ENCODE data around the gene KAZN.

Gene KAZN

GRCh38 chr1:14937288-14937949, 338.9 kb downstream of the KAZN start:
- DNase-seq = no peak

GRCh38 chr1:14939527-14940284, 341.2 kb downstream of the KAZN start:
- peak; percentile 47 for DNase-seq
- in situ Hi-C loops (cut with HindIII; ENCODE audit: low pct_ligation_motif_present, low pct_unique_long_range_greater_than_20kb, low sequenced_read_pairs) = no loop called here

More at GRCh38 chr1:14937288-14937949, 338.9 kb downstream of the KAZN start:
- in situ Hi-C loops (cut with HindIII; ENCODE audit: low pct_ligation_motif_present, low pct_unique_long_range_greater_than_20kb, low sequenced_read_pairs) = no loop called here

GRCh38 chr1:14940285-14940870, 341.9 kb downstream of the KAZN start:
- no peak for DNase-seq
- in situ Hi-C loops (cut with HindIII; ENCODE audit: low pct_ligation_motif_present, low pct_unique_long_range_greater_than_20kb, low sequenced_read_pairs) = no loop called here

- in situ Hi-C loops (cut with HindIII; ENCODE audit: low pct_ligation_motif_present, low pct_unique_long_range_greater_than_20kb, low sequenced_read_pairs) = no loop called here
- no peak for DNase-seq
Measured at GRCh38 chr1:14941864-14942263, 343.4 kb downstream of the KAZN start.

- DNase-seq = no peak
- in situ Hi-C loops (cut with HindIII; ENCODE audit: low pct_ligation_motif_present, low pct_unique_long_range_greater_than_20kb, low sequenced_read_pairs) = no loop called here
Measured at GRCh38 chr1:14944471-14944985, 346.0 kb downstream of the KAZN start.

GRCh38 chr1:14945132-14946010, 346.9 kb downstream of the KAZN start:
- in situ Hi-C loops (cut with HindIII; ENCODE audit: low pct_ligation_motif_present, low pct_unique_long_range_greater_than_20kb, low sequenced_read_pairs) = no loop called here
- peak; percentile 29 for DNase-seq

- DNase-seq = no peak
- in situ Hi-C loops (cut with HindIII; ENCODE audit: low pct_ligation_motif_present, low pct_unique_long_range_greater_than_20kb, low sequenced_read_pairs) = no loop called here
Measured at GRCh38 chr1:14946011-14946359, 347.5 kb downstream of the KAZN start.

- in situ Hi-C loops (cut with HindIII; ENCODE audit: low pct_ligation_motif_present, low pct_unique_long_range_greater_than_20kb, low sequenced_read_pairs) = no loop called here
Measured at GRCh38 chr1:14946684-14947238, 348.3 kb downstream of the KAZN start.

GRCh38 chr1:14947421-14947820, 348.9 kb downstream of the KAZN start:
- DNase-seq = no peak
- in situ Hi-C loops (cut with HindIII; ENCODE audit: low pct_ligation_motif_present, low pct_unique_long_range_greater_than_20kb, low sequenced_read_pairs) = no loop called here

More at GRCh38 chr1:14946684-14947238, 348.3 kb downstream of the KAZN start:
- peak; percentile 15 for DNase-seq

GRCh38 chr1:14948112-14948652, 349.7 kb downstream of the KAZN start:
- DNase-seq = no peak
- in situ Hi-C loops (cut with HindIII; ENCODE audit: low pct_ligation_motif_present, low pct_unique_long_range_greater_than_20kb, low sequenced_read_pairs) = no loop called here

GRCh38 chr1:14949270-14949835, 350.9 kb downstream of the KAZN start:
- DNase-seq = no peak
- in situ Hi-C loops (cut with HindIII; ENCODE audit: low pct_ligation_motif_present, low pct_unique_long_range_greater_than_20kb, low sequenced_read_pairs) = no loop called here

- in situ Hi-C loops (cut with HindIII; ENCODE audit: low pct_ligation_motif_present, low pct_unique_long_range_greater_than_20kb, low sequenced_read_pairs) = no loop called here
- DNase-seq = peak; percentile 23
Measured at GRCh38 chr1:14949836-14950713, 351.6 kb downstream of the KAZN start.

GRCh38 chr1:14951766-14952165, 353.3 kb downstream of the KAZN start:
- DNase-seq = no peak
- in situ Hi-C loops (cut with HindIII; ENCODE audit: low pct_ligation_motif_present, low pct_unique_long_range_greater_than_20kb, low sequenced_read_pairs) = no loop called here

GRCh38 chr1:14952626-14953314, 354.3 kb downstream of the KAZN start:
- in situ Hi-C loops (cut with HindIII; ENCODE audit: low pct_ligation_motif_present, low pct_unique_long_range_greater_than_20kb, low sequenced_read_pairs) = no loop called here

GRCh38 chr1:14954210-14954609, 355.7 kb downstream of the KAZN start:
- no peak for DNase-seq
- in situ Hi-C loops (cut with HindIII; ENCODE audit: low pct_ligation_motif_present, low pct_unique_long_range_greater_than_20kb, low sequenced_read_pairs) = no loop called here

More at GRCh38 chr1:14952626-14953314, 354.3 kb downstream of the KAZN start:
- DNase-seq = no peak

GRCh38 chr1:14954930-14955329, 356.4 kb downstream of the KAZN start:
- in situ Hi-C loops (cut with HindIII; ENCODE audit: low pct_ligation_motif_present, low pct_unique_long_range_greater_than_20kb, low sequenced_read_pairs) = no loop called here
- DNase-seq = no peak
